ENCODE data around the gene MORN1. TPM values are rescaled to one million over a fixed set of nuclear protein-coding genes. Genes with fewer than 3 reads are reported as not detected.
A peak's percentile ranks its signal among the peaks of the same experiment; 100 is the strongest.

The MORN1 gene
- total RNA-seq, 1 donor from 2014 or later: 5.3 TPM

DNA sequence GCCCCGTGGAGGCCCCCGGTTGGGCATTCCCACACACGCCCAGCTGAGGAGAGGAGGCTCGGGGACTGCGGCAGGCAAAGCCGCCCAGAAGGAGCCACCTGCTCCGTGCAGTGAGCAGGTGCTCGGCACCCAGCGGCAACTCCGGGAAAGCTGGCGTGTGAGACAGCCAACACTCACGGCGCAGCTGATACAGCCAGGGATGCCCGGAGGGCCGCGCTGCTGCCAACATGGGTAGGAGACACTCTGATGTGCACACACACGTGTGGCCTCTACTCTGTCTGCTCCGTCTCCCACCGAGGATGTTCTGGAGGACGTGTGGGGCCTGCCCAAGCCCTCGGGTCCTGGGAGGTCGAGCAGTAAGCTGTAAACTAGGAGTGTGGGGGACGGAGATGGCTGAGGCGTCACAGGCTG, 12.9 kb downstream of the MORN1 start:
- intact Hi-C loops (cut with micrococcal nuclease): no loop called here
- DNase-seq: peak; percentile 41
- no peak for ATAC-seq

DNA sequence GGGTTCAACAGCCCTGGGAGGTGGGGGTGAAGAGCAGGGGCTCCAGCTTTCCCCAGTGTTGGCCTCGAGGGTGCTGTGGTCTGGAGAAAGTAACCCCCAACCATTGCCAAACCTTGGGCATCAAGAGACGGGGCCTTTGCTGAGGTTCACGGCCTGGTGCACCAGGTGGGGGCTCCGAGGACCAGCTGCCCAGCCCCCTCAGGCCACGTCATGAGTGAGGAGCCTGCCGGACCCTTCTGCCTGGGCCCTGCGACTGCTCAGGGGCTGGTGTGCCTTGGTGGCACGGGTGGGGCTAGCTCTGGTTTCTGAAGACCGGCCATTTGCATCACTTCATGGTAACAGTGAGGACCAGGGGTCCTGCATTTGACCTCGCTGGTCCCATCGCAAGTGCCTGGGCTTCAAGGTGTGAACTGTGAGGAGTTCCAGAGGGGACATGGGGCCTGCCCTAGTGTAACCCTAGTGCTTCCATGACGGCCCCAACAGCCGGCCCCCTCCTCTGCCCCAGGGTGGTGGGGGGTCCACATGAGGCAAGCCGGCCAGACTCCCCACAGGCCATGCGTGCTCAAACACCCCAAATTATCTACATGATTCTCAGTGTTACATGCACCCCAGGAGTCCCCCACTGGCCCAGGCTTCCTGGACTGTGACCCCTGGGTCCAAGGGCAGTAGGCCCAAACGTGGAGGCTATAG, 13.5 kb downstream of the MORN1 start:
- intact Hi-C loops (cut with micrococcal nuclease): no loop called here
- DNase-seq: no peak
- no peak for ATAC-seq

DNA sequence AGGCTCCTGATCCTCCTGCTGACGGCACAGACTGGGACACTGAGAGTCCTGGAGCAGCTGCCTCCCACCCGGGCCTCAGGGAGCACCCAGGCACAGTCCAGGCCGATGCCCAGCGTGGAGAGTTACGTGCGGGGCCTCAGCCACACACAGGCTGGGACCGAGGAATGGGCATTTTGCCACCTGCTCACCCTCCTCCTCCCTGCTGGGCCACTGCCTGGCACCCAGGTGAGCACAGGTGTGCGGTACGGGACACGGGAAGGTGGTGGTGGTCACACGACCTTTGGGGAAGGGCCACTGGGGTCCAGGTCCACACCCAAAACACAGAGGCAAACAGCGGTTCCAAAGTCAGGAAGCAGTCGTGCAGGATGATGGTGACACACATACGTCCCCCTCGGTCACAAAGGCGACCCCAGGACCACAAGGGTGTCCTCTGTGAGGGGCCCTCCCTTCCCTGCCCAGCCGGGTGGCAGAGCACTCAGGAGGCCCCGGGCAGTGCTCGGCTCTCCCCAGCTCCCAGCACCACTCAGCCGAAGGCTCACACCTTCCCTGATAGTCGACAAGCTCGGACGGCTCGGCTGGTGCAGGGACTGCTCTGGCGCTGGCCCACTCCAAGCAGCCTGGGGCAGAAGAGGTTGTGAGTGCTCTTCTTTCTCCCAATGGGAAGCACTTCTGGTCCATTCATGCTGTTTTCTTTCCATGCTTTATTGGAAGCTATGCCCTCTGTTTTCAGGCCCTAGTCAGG, 14.3 kb downstream of the MORN1 start:
- DNase-seq: peak; percentile 19
- intact Hi-C loops (cut with micrococcal nuclease): no loop called here
- ATAC-seq: no peak

DNA sequence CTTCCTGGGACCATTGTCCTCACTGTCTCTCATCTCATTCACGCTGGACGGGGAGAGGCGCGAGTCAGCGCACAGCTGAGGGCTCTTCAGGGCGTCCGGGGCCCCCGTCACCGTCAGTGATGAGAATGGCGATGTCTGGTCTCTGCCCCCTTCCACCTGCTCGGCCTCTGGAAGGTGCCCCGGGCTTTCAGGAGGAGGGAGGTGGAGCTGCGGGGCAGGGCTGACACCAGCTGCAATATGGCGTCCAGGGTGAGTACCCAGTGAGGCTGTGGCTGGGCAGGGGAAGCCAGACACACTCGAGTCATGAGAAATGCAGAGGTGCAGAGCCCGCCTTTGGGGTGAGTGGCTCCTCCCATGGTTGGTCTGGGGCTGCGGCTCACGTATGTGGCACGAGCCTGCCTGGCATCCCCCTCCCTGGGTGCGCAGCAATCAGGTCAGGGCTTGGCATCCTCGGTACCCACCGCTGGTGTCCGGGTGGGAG, 15.1 kb downstream of the MORN1 start:
- no peak for ATAC-seq
- intact Hi-C loops (cut with micrococcal nuclease): no loop called here
- DNase-seq: no peak

DNA sequence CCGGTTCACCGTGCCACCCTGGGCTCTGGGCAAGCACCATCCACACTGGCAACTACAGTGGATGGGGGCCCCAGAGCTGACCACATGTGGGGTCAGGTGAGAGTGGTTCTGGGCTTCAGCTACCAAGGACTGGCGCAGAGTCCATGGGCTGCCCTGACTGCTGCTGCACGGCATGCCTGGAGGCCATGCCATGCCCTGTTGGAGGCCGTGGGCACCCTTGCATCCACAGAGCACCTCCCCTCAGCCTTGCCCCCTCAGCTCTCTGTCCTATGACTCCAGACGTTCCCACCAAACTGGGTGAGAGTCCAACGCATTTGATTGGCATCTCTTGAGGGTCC, 15.5 kb downstream of the MORN1 start:
- intact Hi-C loops (cut with micrococcal nuclease): no loop called here
- DNase-seq (no peak), ATAC-seq (no peak)

DNA sequence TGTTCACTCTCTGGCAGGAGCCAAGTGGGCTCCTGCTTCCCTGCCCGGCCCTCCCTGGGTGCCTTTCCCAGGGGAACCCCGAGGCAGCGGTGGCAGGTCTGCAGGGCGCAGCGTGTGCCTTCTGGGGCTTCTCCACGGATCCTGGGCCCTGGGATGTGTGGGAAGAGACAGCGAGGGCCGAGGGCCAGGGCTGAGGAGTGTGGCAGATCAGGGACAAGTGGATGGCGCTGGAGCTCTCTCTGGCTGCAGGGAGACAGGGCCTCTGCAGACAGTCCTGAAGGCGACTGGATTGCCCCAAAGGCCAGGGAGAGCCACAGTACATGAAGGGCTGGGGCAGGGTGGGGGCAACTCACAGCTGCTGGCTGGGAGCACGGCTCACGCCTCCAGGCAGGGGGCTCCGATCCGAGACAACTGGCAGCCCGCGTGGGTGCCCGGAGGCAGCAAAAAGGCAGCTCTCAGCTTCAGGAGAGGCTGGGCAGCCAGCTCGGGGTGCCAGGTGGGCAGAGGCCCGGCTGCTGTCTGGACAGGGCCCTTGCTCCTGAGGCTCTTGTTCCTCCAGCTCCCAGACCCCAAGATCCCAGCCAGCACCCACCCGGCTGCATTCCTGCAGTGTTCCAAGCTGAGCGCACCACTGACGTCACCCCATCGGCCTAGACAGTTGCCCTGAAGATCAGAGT, 16.0 kb downstream of the MORN1 start:
- ATAC-seq: no peak
- no peak for DNase-seq
- intact Hi-C loops (cut with micrococcal nuclease): no loop called here

DNA sequence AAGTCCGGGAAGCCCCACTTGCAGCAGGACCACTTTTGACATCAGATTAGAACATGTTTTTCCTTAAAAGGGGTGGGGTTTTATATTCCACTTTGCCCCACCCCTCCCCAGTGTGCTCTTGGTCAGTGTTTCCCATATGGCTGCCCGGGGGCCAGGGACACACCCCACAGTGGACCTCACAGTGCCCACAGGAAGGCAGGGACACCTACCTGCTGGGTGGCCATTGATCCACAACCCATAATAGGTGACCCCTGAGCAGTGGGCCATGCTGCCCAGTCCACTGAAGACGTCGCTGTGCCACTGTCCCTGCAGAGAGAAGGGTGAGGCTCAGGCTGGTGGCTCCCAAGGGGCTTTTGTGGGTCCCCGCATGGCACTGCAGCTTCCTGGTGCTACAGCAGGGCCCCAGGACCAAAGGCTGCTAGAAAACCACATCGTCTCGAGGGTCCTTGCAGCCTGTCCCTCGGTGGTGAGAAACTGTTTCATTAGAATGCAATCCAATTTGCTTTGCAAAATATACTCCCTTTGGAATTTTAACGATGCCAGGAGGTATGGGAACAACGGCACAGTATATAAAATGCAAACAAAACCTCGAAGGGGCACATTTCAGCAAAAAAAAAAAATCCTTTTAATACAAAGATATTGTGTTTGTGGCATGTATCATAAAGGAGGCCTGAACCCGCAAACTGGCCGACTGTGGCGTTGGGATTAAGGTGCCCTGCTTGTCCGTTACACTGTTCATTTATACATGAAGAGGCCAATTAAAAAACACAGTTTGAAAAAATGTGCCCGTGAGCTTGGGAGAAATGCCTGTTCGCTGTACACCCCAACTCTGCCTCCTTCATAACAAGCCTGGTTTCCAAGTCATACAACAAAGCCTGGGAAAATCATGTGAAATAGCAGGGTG, 16.9 kb downstream of the MORN1 start:
- intact Hi-C loops (cut with micrococcal nuclease): no loop called here
- ATAC-seq: no peak
- no peak for DNase-seq

DNA sequence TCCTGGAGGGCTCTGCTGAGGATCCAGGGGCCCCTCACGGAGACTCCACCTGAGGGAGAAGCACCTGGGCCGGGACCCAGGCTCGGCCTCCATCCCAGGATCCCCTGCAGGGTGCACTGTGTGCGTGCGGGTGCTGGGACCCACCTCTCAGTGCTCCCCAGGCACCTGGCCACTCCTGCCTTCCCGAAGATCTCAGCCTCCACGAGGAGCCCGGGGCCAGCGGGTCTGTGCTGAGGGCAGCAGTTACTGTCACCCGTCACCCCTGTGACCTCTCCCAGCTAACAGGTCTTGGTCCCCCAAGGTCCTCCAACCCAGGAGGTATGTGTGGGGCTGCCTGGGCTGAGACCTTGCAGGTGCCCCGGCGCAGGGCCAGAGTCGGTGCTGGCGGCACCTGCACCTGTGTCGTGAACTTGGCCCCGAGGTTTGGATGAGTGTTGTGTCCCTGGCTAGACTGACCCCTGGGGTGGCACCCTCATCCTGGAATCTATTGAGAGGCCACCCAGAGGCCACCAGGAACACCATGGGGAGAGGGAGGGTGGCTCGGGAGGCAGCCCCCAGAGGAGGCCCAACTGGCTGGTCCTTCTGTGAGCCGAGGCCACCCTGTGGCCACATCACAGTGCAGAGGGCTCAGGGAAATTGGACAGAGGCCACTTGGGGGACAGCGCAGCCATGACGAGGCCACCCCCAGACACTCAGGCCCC, 17.7 kb downstream of the MORN1 start:
- intact Hi-C loops (cut with micrococcal nuclease): no loop called here
- no peak for DNase-seq

DNA sequence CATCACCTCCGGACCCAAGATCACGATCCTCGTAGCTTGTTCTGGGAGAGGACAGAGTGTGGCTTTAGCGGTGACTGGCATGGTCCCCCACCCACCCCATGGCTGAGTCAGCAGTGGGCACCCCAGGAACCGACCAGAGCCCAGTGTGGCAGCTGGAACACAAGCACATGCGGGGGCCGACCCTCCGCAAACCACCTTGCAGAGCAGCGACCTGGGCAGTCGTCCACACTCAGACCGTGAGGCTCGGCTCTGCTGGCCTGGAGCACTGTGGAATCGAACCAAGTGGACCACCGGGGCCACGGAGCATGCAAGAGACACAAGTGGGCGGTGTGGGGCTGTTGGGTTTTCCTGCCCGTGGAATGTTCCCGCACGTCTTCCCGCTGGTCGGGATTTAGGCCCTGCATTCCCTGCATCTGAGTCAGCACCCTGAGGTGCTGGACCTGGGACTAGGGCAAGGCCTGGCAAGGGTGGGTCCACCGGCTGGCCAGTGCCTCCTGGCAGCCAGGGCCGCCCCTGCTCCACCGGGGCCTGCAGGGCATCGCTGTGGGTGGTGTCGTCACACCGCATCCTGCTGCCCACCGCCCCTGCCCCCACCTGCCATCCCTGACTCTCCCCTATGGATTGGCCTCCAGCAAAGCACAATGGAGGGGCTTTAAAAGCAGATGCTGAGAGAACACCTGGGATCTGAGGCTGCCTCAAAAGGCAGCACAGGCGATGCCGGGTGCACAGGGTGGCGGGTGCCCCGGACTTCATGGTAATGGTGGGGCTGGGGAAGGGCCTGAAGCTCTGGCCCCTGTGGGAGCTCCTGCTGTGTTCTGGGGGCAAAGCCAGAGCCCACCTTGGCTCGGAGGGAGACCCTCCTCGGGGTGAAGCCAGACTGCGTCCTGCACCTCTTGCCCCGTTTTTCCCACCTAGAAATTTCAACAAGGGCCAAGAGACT, 18.5 kb downstream of the MORN1 start:
- DNase-seq: no peak
- intact Hi-C loops (cut with micrococcal nuclease): no loop called here
- ATAC-seq: no peak

More for the DNA sequence above, 17.7 kb downstream of the MORN1 start:
- ATAC-seq: no peak

DNA sequence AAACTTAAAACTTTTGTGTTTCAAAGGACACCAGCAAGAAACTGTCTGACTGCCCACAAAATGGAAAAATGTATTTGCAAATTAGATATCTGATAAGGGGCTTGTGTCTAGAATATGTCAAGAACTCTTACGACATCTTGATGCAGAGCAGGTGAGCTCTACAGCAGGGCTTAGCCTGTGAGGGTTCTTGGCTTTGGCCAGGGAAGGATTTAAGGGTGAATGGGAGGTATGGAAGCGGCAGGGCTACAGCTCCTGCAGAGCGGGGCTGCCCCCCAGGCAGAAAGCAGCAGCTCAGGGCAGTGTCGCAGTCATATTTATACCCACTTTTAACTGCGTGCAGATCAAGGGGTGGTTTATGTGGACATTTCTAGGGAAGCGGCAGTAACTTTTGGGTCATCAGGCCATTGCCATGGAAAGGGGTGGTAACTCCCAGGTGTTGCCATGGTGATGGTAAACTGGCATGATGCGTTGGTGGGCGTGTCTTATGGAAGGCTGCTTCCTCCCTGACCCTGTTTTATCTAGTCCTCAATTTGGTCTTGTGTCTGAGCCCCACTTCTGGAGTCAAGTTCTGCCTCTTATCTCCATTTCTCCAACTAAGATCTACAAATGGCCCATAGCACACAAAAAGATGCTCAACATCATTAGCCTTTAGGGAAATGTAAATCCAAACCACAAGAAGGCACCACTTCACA, 23.2 kb downstream of the MORN1 start:
- DNase-seq: no peak
- intact Hi-C loops (cut with micrococcal nuclease): no loop called here
- no peak for ATAC-seq

DNA sequence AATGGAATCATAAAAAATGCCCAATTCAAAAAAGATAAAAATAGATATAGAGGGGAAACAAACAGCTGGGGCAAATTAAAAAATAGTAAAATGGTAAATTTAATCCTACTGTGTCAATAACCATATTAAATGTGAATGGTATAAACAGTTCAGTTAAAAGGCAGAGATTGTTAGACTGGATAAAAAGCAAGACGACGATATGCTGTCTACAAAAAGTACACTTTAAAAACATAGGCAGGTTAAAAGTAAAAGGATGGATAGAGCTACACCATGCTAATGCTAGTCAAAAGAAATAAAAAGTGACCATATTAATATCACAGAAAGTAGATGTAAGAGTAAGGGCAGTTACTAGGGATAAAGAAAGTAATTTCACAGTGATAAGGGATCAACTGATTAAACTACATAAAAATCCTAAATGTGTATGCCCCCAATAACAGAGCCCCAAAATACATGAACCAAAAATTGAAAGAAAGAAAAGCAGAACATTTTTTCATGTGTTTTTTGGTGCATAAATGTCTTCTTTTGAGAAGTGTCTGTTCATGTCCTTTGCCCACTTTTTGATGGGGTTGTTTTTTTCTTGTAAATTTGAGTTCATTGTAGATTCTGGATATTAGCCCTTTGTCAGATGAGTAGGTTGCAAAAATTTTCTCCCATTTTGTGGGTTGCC, 27.4 kb downstream of the MORN1 start:
- intact Hi-C loops (cut with micrococcal nuclease): no loop called here
- DNase-seq (no peak), ATAC-seq (no peak)

DNA sequence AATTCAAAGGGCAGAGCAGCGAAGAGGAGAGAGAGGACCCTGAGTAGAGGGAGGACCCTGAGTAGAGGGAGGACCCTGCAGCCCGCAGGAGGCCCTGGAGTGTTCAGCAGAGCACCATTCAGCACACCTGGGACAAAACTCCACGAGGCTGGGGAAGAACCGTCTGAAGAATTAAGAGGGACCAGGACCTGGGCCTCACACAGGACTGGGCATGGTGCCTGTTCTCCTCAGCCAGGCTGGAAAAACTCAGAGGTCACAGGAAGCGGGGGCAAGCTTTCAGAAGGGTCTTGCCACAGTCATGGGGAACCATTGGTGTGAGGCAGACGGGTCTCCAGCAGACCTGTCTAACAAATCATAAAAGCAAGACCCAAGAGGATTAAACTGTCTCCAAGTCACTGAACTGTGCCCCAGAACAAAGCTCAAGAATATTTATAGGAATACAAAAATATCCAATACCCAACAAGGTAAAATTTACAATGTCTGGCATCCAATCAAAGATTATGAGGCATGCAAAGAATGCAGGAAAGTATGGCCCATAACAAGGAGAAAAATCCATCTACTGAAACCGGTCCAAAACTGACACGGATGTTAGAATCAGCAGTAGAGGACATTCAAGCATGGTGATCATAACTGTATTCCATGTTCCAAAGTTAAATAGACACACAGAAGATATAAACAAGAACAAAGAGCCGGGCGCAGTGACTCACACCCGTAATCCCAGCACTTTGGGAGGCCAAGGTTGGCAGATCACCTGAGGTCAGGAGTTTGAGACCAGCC, 30.6 kb downstream of the MORN1 start:
- intact Hi-C loops (cut with micrococcal nuclease): no loop called here
- ATAC-seq: no peak
- no peak for DNase-seq

DNA sequence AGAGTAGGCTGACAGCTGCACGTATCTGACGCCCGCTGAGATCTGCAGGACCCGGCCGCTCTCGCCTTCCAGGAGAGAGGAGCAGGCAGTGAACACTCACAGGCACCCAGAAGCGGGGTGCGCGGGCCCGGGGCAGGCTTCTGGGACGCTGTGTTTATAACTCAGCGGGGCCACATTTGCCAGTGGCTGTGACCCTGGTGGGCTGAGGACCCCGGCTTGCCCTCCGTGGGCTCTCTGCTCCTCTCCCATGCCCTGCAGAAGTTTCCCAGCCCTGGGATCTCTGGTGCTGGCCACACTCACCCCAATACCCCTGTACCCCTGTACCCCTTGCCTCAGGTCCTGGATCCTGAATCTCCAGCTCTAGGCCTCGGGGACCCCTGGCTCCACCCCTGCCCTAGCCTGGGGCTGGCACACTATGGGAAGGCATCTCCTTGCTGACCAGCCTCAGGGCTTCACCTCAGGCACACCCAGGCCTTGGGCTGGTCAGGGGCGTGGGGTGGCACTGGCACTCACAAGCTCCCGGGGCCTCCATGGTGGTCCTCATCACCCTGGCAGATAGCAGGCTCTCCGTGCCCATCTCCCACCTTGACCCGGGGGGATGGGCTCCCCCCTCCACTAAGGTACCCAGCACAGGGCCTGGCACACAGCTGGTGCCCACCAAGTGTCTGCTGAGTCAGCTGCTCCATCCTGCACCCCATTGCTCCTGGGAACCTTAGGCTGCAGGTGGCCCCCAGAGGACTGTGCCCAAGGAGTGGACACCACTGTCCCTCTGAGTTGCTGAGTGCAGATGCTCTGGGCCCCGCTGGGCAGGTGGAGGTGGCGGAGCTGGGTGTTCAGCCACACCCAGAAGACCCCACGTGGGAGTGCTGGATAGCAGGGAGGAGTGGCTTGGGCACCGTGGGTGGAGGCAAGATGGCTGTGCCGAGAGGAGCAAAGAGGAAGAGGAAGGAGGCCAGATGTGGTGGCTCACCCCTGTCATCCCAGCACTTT, 32.4 kb downstream of the MORN1 start:
- DNase-seq (peak; percentile 18), ATAC-seq (no peak)
- intact Hi-C loops (cut with micrococcal nuclease): no loop called here

DNA sequence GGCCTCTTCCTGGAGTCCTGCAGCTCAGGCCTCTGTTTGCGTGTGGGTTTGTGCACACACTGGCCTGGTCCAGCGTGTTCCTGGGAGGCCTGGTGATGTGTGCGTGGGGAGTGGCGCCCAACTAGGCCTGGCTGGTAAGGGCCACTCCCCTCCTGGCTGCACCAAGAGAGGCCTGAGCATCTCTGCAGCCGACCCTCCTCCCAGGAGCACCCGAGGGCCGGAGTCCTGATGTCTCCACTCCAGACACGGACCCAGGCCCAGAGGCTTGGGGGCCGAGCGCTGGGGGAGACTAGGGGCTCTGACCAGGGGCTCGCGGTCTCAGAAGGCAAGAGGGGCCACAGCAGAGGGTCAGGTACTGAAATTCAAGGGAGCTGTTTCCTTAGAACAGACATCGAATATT, 33.3 kb downstream of the MORN1 start:
- no peak for ATAC-seq
- DNase-seq: peak; percentile 12
- intact Hi-C loops (cut with micrococcal nuclease): no loop called here

All from left ventricle myocardium superior (tissue), 1 donor.